Stimulated activated CD4-positive, alpha-beta T cell treated with anti-CD3 and anti-CD28 coated beads, Interleukin-2, amount 100 ng/mL, for 48 hours (primary cell): ENCODE results near the gene NR5A2.
A peak's percentile ranks its signal among the peaks of the same experiment; 100 is the strongest.

Experiments
- DNase-seq, 2 donors: peaks; one replicate each; pipeline ENCODE4 v3.0.0-alpha.2; 2020

Gene NR5A2

DNA sequence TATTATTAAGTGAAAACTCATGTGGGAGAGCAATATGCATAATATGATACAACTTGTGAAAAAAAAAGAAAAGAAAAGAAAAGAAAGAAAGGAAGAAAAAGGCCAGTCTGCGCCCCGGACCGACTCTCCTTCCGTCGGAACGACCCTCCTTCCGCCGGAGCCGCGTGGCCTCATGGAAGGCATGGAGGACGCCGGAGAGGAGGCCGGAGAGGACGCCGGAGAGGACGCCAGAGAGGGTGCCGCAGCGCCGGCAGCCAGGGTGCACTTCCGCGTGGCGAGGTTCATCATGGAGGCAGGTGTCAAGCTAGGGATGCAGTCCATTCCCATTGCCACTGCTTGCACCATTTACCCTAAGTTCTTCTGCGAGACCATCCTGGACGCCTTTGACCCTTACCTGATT lies 185.9 kb downstream of the NR5A2 start:
- DNase-seq, result no peak

DNA sequence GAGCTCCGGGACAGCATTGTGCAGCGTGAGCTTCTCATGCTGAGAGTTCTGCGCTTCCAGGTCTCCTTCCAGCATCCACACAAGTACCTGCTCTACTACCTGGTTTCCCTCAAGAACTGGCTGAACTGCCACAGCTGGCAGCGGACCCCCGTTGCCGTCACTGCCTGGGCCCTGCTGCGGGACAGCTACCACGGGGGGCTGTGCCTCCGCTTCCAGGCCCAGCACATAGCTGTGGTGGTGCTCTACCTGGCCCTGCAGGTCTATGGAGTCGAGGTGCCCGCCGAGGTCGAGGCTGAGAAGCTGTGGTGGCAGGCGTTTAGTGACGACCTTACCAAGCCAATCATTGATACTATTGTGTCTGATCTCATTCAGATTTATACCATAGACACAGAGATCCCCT lies 186.4 kb downstream of the NR5A2 start:
- DNase-seq, result no peak

DNA sequence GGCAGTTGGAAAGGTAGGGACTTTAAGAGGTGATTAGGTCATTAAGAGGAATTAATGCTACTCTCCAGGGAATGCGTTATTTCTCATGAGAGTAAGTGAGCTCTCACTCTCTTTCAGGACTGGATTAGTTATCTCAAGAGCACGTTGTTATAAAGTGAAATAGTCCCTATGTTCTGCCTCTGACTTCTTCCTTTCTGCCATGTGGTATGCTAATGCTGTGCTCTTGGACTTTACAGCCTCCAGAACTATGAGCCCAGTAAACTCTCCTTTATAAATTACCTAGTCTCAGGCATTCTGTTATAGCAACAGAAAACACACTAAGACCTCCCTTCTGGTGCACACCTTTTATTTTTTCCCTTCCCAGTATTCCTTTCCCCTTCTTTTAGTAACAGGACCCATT lies 187.8 kb downstream of the NR5A2 start:
- no peak for DNase-seq

DNA sequence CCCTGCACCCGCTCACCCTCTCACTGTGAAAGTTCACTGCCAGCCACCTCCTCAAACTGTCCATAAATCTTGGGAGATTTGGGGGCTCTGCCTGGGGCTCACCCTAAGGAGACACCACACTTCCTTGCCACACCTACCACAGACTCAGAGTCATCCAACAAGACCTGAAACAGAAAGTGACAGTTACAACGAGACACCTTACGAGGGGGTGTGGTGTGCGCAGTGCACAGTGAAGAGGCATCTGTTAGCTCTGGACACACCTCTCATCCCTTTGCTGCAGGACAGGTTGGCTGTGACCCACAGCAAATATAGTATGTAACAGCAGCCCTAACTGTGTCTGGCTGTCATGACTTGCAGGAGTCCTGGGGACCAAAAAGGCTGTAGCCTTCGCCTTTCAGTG lies 190.2 kb downstream of the NR5A2 start:
- DNase-seq, result no peak

DNA sequence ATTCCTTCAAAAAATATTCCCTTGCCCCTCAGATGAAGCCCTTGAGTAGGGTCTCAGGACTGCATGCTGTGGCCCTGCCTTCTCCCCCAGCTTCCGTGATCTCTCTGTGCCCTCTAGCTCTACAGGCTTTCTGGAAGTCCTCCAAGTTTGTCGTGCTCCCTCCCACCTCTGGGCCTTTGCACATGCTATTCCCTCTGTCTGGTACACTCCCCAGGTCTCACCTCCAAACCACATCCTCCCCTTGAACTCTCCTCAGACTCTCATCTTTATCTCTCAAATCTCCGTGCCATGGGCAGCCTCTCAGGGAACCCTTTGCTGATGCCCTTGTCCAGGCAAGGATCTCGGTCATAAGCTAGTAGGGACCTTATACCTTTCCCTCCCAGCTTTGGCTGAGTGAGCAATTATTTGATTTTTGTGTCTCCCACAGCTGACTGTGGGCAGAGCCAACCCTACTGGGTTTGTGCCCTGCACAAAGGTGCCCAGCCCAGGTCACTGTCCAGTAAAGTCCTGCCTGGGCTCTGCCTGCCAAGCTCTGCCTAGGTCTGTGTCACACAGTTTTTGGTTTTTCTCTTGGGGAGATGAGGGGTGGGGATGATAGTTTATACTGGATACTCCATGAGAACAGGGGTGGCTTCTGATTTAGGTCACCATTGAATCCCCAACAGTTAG lies 194.2 kb downstream of the NR5A2 start:
- no peak for DNase-seq

DNA sequence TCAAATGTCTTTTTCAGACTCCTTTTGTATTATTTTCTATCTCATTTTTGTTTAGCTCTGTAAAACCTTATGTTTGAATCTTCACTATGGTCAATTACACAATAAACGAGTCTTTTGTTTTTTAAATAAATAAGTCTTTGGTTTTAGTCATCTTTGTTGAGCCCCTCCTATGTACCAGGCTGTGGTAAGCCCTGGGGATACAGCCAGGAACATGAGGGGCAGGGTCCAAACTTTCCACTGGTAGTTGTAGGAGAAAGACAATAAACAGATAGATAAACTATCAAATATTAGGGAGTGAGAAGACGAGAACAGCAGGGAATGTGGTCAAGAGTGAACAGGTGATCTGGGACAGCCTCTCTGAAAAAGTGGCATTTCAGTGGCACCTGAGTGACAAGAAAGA lies 195.7 kb downstream of the NR5A2 start:
- no peak for DNase-seq

DNA sequence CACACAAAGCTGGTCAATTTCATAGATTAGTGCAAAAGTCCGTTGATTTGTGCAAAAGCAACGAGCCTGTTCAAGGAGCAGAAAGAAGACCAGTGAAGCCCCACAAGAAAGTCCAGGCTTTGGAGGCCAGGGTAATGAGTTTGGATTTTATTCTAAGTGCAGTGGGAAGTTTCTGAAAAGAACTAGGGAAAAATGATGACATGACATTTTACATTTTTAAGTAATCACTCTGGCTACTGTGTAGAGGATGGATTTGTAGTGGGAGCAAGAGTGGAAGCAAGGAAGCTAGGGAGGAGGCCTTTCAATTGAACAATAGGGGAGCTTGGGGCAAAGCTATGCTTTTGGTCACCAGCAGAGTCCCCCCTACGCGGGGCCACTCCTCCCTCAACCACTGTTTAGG lies 196.1 kb downstream of the NR5A2 start:
- no peak for DNase-seq

DNA sequence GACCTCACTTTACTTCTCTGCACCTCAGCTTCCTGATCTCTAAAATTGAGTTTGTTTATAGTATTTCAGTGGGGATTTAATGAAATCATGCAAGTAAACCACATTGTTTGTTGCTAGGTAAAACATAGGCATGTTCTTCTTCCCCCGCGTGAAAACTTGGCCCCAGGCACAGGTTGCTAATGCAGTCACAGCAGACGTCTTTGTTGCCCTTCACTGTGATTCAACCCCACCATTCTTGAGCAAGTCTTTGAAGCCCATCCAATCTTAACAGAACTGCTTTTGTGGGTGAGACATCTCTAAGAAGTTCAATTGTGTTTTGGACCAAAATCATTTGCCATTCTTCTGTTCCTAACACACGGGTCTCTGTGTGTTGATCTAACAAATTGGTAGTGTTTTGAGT lies 196.8 kb downstream of the NR5A2 start:
- DNase-seq, result no peak

DNA sequence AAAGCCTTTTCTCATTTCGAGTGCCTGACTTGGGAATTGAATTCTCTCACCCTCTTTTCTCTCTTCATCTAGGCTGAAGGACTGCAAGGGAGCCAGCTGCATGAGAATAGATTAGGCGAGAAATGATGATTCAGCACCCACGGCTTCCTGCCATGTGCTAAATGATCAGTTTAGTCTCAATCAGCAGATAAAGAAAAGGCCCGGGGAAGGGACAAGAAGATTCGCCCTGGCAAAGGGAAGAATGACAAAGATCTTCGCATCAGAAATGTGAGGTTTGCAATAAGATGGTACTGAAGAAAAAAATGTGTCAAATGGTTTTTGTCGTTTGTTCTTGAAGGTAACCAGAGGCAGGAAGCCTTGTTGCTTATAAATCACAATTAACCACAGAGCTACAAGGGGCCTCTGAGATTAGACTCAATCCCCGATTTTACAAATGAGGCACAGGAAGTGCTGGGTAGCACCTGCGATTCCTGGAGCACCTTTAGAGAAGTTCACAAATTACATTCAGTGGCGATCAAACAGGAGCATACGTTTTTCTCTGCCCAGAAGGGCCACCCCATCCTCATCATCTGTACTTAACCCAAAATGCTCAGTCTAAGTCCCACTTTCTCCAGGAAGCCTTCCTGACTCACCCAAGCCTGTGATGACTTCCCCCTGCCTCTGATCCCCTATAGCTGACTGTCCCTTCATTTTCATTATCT lies 198.9 kb downstream of the NR5A2 start:
- DNase-seq, result peak; percentile 18 to 23

DNA sequence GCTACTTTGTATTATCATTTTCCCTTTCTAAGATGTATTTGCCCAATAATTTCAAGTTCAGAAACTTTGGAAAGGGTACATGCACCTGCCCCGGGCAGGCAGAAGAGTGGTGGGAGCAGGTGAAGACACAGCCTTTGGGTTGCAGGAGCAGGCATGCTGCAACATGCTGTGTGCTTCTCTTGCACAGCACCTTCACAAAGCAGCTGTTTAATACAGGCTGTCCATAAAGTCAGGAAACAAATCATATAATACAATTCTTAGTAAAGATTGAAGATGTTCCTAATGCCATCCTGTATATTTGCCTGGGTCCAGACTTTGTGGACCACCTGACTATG lies 199.4 kb downstream of the NR5A2 start:
- no peak for DNase-seq
